Umbilical cord (tissue), 2 donors: ENCODE data around the gene FXR2. TPM values are rescaled to one million over a fixed set of nuclear protein-coding genes. Genes with fewer than 3 reads are reported as not detected.

Experiments used
- DNase-seq: peaks from one replicate; pipeline ENCODE4 v3.0.0-alpha.2; 2015; ENCODE audit warnings: low spot score
- total RNA-seq: library from RNA; depleted of rRNA; stranded (reverse); fragments of >200 nt; gene quantifications from one replicate; pipeline ENCODE4 v1.2.3, GENCODE V29; 2014; ENCODE audit warnings: low replicate concordance; ENCODE audit not compliant: insufficient read depth

Gene FXR2
- total RNA-seq, 1 donor from 2014 or later: 32.7 TPM

GRCh38 chr17:7573324-7574080 is 41.2 kb downstream of the FXR2 start:
- peak; percentile 95 for DNase-seq

DNA sequence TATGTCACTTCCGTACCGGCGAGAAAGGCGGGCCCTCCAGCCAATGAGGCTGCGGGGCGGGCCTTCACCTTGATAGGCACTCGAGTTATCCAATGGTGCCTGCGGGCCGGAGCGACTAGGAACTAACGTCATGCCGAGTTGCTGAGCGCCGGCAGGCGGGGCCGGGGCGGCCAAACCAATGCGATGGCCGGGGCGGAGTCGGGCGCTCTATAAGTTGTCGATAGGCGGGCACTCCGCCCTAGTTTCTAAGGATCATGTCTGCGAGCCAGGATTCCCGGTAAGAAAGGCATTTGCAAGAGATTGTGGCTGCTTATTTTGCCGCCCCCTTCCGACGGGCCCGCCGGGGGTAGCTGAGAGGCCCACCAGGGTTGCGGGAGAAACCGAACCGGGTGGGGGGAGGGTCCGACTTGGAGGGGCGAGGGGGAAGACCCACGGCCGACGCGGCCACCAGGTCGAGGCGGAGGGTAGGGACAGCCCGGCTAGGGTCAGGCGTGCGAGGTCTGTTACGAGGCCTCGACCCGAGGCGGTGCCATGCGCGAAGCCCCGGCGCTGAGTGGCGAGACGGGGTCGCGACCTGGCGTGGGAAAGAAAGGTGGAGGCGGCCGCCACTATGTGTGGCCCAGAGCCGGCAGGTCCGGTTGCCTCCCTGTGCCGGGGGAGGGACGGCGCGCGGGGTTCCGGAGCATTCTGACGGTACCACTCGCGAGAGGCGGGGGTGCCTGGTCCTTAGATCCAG is 41.9 kb downstream of the FXR2 start:
- peak; percentile 100 for DNase-seq

DNA sequence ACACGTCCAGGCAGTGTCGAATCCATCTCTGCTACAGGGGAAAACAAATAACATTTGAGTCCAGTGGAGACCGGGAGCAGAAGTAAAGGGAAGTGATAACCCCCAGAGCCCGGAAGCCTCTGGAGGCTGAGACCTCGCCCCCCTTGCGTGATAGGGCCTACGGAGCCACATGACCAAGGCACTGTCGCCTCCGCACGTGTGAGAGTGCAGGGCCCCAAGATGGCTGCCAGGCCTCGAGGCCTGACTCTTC is 42.4 kb downstream of the FXR2 start:
- no peak for DNase-seq

- DNase-seq: no peak
Measured at GRCh38 chr17:7570351-7570750, 44.3 kb downstream of the FXR2 start.

GRCh38 chr17:7569571-7569970 is 45.1 kb downstream of the FXR2 start:
- DNase-seq: no peak

- DNase-seq: no peak
Measured at GRCh38 chr17:7563115-7563869, 51.4 kb downstream of the FXR2 start.

DNA sequence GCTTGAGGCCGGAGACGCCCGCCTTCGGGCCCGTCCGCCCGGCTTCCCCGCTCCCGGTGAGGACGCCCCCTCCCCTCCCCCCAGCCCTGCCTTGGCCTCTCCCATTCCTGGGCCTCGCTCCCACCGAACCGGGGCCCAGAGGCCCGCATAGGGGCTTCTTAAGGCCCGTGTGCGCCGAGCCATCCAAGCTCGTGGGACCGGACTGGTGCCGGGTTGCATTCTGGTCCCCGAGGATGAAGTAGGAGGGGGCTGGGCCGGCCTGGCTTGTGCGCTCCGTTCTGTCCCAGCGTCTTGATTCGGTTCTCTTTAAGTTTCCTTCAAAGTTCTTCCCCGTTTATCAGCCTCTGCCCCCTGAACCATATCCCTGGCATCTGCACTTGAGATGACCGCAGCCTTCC is 52.5 kb downstream of the FXR2 start:
- DNase-seq: no peak

- peak; percentile 93 for DNase-seq
Measured at GRCh38 chr17:7561589-7562207, 53.0 kb downstream of the FXR2 start, which contains the start of gene SENP3. Gene SENP3, plus strand, starts transcription at chr17:7561919. Its CDS starts 1,158 bp downstream, at chr17:7563077.

DNA sequence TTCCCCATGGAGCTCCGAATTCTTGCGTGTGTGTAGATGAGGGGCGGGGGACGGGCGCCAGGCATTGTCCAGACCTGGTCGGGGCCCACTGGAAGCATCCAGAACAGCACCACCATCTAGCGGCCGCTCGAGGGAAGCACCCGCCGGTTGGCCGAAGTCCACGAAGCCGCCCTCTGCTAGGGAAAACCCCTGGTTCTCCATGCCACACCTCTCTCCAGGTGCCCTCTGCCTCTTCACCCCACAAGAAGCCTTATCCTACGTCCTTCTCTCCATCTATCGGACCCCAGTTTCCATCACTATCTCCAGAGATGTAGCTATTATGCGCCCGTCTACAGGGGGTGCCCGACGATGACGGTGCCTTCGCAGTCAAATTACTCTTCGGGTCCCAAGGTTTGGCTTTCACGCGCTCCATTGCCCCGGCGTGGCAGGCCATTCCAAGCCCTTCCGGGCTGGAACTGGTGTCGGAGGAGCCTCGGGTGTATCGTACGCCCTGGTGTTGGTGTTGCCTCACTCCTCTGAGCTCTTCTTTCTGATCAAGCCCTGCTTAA is 53.6 kb downstream of the FXR2 start:
- peak; percentile 88 for DNase-seq

DNA sequence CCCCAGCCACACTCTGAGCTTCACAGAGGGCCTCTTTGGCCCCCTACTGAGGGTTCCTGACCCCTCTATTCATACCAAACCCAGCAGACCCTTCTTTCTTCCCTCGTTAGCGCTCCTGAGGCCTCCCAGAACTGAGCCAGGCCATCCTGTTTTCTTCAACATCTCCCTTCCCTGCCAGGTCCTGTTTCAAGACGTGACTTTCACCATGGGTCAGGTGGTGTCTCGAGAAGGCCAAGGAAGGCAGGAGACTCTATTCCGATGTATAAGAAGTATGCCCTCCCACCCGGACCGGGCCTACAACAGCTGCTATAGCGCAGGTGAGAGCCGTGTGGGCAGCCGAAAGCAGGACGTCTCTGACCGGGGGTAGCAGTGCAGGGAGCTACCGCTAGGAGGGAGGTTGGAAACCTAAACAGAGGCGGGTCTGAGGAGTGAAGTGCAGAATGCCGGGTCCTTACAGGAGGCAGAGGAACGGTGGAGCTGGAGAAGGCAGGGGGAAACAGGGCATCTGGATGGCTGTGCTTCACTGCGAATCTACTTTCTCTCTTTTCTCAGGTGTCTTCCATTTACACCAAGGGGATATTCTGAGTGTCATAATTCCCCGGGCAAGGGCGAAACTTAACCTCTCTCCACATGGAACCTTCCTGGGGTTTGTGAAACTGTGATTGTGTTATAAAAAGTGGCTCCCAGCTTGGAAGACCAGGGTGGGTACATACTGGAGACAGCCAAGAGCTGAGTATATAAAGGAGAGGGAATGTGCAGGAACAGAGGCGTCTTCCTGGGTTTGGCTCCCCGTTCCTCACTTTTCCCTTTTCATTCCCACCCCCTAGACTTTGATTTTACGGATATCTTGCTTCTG is 54.3 kb downstream of the FXR2 start:
- DNase-seq: peak; percentile 60

GRCh38 chr17:7559320-7560171 is 55.2 kb downstream of the FXR2 start:
- DNase-seq: no peak

- DNase-seq: no peak
Measured at GRCh38 chr17:7558544-7559319, 56.0 kb downstream of the FXR2 start, which contains the start of gene TNFSF13. Gene TNFSF13, plus strand, starts transcription at chr17:7558750. Its CDS starts 290 bp downstream, at chr17:7559040.

DNA sequence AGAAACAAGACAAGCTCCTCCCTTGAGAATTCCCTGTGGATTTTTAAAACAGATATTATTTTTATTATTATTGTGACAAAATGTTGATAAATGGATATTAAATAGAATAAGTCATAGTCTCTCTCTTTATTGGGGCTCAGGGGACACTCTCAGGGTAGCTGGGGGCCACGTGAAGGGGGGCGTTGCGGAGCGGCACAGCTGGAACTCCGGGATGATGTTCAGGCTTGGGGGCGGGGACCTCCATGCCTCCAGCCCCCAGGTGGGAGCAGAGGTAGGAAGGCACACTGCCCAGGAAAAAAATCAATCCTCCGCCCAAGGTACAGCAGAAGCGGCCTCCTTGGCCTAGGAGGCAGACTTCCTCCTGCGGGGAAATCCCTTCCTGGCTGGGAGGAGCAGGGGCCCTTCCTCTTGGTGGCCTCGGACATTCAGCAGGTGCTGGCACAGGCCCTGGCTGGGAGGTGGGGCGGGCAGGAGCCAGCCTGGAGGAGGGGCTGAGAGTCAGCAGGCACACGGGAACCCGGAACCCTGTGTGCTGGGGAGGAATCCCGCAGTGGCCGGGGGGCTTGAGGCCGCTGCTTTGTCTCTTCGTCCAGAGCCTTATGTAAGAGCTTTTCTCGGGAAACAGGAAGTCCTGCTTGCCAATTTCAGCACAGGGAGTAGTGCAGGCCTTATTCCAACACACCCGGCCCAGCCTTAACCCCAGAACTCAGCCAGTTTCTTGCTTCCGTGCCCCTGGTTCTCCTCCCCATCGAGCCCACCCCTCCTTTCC is 56.7 kb downstream of the FXR2 start:
- DNase-seq: peak; percentile 79

DNA sequence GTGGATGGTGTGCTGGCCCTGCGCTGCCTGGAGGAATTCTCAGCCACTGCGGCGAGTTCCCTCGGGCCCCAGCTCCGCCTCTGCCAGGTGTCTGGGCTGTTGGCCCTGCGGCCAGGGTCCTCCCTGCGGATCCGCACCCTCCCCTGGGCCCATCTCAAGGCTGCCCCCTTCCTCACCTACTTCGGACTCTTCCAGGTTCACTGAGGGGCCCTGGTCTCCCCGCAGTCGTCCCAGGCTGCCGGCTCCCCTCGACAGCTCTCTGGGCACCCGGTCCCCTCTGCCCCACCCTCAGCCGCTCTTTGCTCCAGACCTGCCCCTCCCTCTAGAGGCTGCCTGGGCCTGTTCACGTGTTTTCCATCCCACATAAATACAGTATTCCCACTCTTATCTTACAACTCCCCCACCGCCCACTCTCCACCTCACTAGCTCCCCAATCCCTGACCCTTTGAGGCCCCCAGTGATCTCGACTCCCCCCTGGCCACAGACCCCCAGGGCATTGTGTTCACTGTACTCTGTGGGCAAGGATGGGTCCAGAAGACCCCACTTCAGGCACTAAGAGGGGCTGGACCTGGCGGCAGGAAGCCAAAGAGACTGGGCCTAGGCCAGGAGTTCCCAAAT is 57.4 kb downstream of the FXR2 start:
- no peak for DNase-seq

- DNase-seq: no peak
Measured at GRCh38 chr17:7556627-7557026, 58.1 kb downstream of the FXR2 start.

- DNase-seq: no peak
Measured at GRCh38 chr17:7555320-7555948, 59.3 kb downstream of the FXR2 start.

GRCh38 chr17:7553356-7553755 is 61.3 kb downstream of the FXR2 start:
- no peak for DNase-seq
